PC-9 (cell line): Measurements from ENCODE around the gene FBXW7. TPM values are rescaled to one million over a fixed set of nuclear protein-coding genes. Genes with fewer than 3 reads are reported as not detected.

ENCODE experiments used
- BruUV-seq: library from RNA; stranded (reverse); fragments of 400-500 nt; replicated peaks from 2 replicates; lab custom pipeline; 2021; lab: Mats Ljungman, UMichigan
- CTCF ChIA-PET: fragments of 300-600 bp; sonication (Branson Sonifier 250); formaldehyde crosslinking; loops from one replicate; lab custom pipeline; 2022; ENCODE audit warnings: antibody characterized with exemption; lab: Charles Lee
- POLR2A ChIA-PET: fragments of 300-600 bp; sonication (Branson Sonifier 250); formaldehyde crosslinking; loops from one replicate; lab custom pipeline; 2022; ENCODE audit warnings: antibody characterized with exemption; ENCODE audit not compliant: unreplicated experiment; lab: Charles Lee
- DNase-seq, 2 experiments: peaks; one replicate each; pipeline versions ENCODE4 v3.0.0 to v3.0.0-alpha.2; 2015 to 2022; ENCODE audit warnings: mixed read lengths in 1 of 2
- H2AFZ ChIP-seq: fragments of 200-600 bp; sonication (generic); 2 replicates; pipeline ENCODE4 v1.8.1; 2017; ENCODE audit warnings: antibody characterized with exemption
- H3F3A ChIP-seq: fragments of 200-600 bp; sonication (generic); 2 replicates; pipeline ENCODE4 v1.8.1; 2017; ENCODE audit warnings: antibody characterized with exemption, mild to moderate bottlenecking, low read depth; ENCODE audit not compliant: insufficient read depth
- H3K27ac ChIP-seq: fragments of 200-600 bp; sonication (generic); 2 replicates; pipeline ENCODE4 v1.6.1; 2016; ENCODE audit warnings: mixed run types
- H3K27me3 ChIP-seq: fragments of 200-600 bp; sonication (generic); 2 replicates; pipeline ENCODE4 v1.6.1; 2016; ENCODE audit warnings: low read depth, mixed run types; ENCODE audit not compliant: insufficient read depth
- H3K36me3 ChIP-seq: fragments of 200-600 bp; sonication (generic); 2 replicates; pipeline ENCODE4 v1.6.1; 2016; ENCODE audit warnings: low read depth, mixed run types
- H3K4me1 ChIP-seq: fragments of 200-600 bp; sonication (generic); replicated peaks from 2 replicates; pipeline ENCODE4 v1.6.1; 2016; ENCODE audit warnings: mixed run types; ENCODE audit not compliant: insufficient read depth
- H3K4me2 ChIP-seq: fragments of 200-600 bp; sonication (generic); 2 replicates; pipeline ENCODE4 v1.6.1; 2017; ENCODE audit warnings: mixed run types
- H3K4me3 ChIP-seq: fragments of 200-600 bp; sonication (generic); 2 replicates; pipeline ENCODE4 v1.6.1; 2016; ENCODE audit warnings: mixed run types
- H3K79me2 ChIP-seq: fragments of 200-600 bp; sonication (generic); 2 replicates; pipeline ENCODE4 v1.6.1; 2017; ENCODE audit warnings: low read depth, mixed run types
- H3K9me2 ChIP-seq: fragments of 200-600 bp; sonication (generic); 2 replicates; pipeline ENCODE4 v1.8.1; 2017; ENCODE audit warnings: mild to moderate bottlenecking; ENCODE audit not compliant: insufficient read depth
- H3K9me3 ChIP-seq: fragments of 200-600 bp; sonication (generic); 2 replicates; pipeline ENCODE4 v1.8.1; 2016; ENCODE audit warnings: low read depth; ENCODE audit not compliant: insufficient read depth
- H4K20me1 ChIP-seq: fragments of 200-600 bp; sonication (generic); 2 replicates; pipeline ENCODE4 v1.8.1; 2017; ENCODE audit not compliant: insufficient read depth
- CTCF ChIP-seq: fragments of 200-600 bp; sonication (generic); conservative IDR thresholded peaks from 2 replicates; pipeline ENCODE4 v1.6.1; 2017; ENCODE audit warnings: mixed run types, antibody characterized with exemption, mild to moderate bottlenecking, moderate library complexity
- EZH2 ChIP-seq: fragments of 200-600 bp; sonication (generic); IDR thresholded peaks from 2 replicates; pipeline ENCODE4 v1.8.0; 2017; ENCODE audit warnings: antibody characterized with exemption, low read depth
- intact Hi-C: fragments of 100-400 bp; cut with micrococcal nuclease; formaldehyde crosslinking; loops from one replicate; pipeline ENCODE4 v1.10.0; 2022; ENCODE audit not compliant: unreplicated experiment
- total RNA-seq: library from RNA; stranded (reverse); gene quantifications from 2 replicates; pipeline ENCODE4 v1.2.3, GENCODE V29; 2021

The FBXW7 gene
- total RNA-seq, 1 experiment from 2014 or later = 30.2 TPM

DNA sequence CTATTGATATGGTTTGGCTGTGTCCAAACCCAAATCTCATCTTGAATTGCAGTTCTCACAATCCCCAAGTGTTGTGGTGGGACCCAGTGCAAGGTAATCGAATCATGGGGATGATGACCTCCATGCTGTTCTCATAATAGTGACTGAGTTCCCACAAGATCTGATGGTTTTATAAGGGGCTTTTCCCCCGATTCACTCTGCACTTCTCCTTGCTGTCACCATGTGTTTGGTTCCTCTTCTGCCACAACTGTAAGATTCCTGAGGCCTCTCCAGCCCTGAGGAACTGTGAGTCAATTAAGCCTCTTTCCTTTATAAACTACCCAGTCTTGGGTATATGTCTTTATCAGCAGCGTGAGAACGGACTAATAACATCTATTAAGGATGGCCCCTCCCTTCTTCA is 68.8 kb downstream of the FBXW7 start:
- Histone ChIP-seq H3K4me1 (no peaks in the 10 kb centered on the region), H3K27me3 (no peaks in the 10 kb centered on the region), H3K4me3 (no peak overlapping the region), H3F3A (no peaks in the 10 kb centered on the region), H3K79me2 (peaks cover 12% of the 10 kb centered on the region; the same call in 1 of the 2 replicates), H2AFZ (no peak overlapping the region), H3K27ac (no peak overlapping the region), H3K9me3 (no peaks in the 10 kb centered on the region), H3K9me2 (no peaks in the 10 kb centered on the region), H3K4me2 (no peak overlapping the region), H3K36me3 (no peaks in the 10 kb centered on the region), H4K20me1 (no peaks in the 10 kb centered on the region)
- ChIA-PET CTCF (no interaction called here), POLR2A (no interaction called here)
- no TSS peak for BruUV-seq
- no peak for DNase-seq
- no peak for TF ChIP-seq EZH2
- TF ChIP-seq CTCF = no peak
- intact Hi-C loops = no loop called here

- intact Hi-C loops = no loop called here
- BruUV-seq = no TSS peak
- peaks cover 14% of the 10 kb centered on the region for H3K79me2 ChIP-seq
These were observed 71.7 kb downstream of the FBXW7 start for GRCh38 chr4:152464030-152464823.

GRCh38 chr4:152463562-152463961 is 72.3 kb downstream of the FBXW7 start:
- DNase-seq = no peak
- no peaks in the 10 kb centered on the region for H3K36me3 ChIP-seq
- H3K79me2 ChIP-seq = peaks cover 21% of the 10 kb centered on the region
- H4K20me1 ChIP-seq = no peaks in the 10 kb centered on the region
- BruUV-seq = no TSS peak
- no peak overlapping the region for H3K27ac ChIP-seq
- ChIA-PET CTCF (no interaction called here), POLR2A (interaction anchor here (0.5 kb wide), 1 partner anchor 865 kb away, joined by 3 read pairs; no protein-coding TSS in a partner anchor)
- no peaks in the 10 kb centered on the region; the same call in 1 of the 2 replicates for H3F3A ChIP-seq
- no peak overlapping the region for H2AFZ ChIP-seq
- H3K4me2 ChIP-seq = no peak overlapping the region
- no peak overlapping the region for H3K4me3 ChIP-seq
- TF ChIP-seq CTCF = no peak
- no peak for TF ChIP-seq EZH2
- intact Hi-C loops = no loop called here
- H3K4me1 ChIP-seq = no peaks in the 10 kb centered on the region; the same call in 1 of the 2 replicates
- H3K9me3 ChIP-seq = no peaks in the 10 kb centered on the region
- H3K27me3 ChIP-seq = no peaks in the 10 kb centered on the region
- no peaks in the 10 kb centered on the region for H3K9me2 ChIP-seq

More at GRCh38 chr4:152464030-152464823, 71.7 kb downstream of the FBXW7 start:
- no peak for TF ChIP-seq CTCF
- no peak for TF ChIP-seq EZH2
- no peak for DNase-seq
- no peaks in the 10 kb centered on the region for H3K9me3 ChIP-seq
- no peaks in the 10 kb centered on the region; the same call in 1 of the 2 replicates for H3F3A ChIP-seq
- H3K9me2 ChIP-seq = no peaks in the 10 kb centered on the region
- H3K27me3 ChIP-seq = no peaks in the 10 kb centered on the region
- H3K27ac ChIP-seq = no peak overlapping the region
- POLR2A ChIA-PET = interaction anchor here (0.5 kb wide), 1 partner anchor 865 kb away, joined by 3 read pairs; no protein-coding TSS in a partner anchor
- CTCF ChIA-PET = no interaction called here
- no peaks in the 10 kb centered on the region for H4K20me1 ChIP-seq
- no peak overlapping the region for H2AFZ ChIP-seq
- H3K4me1 ChIP-seq = no peaks in the 10 kb centered on the region
- no peak overlapping the region for H3K4me3 ChIP-seq
- H3K36me3 ChIP-seq = no peaks in the 10 kb centered on the region
- no peak overlapping the region for H3K4me2 ChIP-seq
